Left lung (tissue), 10 donors: ENCODE results near the gene RAB11B. TPM values are rescaled to one million over a fixed set of nuclear protein-coding genes. Genes with fewer than 3 reads are reported as not detected.
"Not testable (repeated sequence)": the region's sequence is repeated elsewhere in the genome, so short reads cannot be mapped to it uniquely, and the experiment has no call there.

Experiments used
- ATAC-seq: fragments of 200-7000 bp; cut with Tn5 transposase; one replicate; pipeline ENCODE4 v1.9.1; 2020; ENCODE audit warnings: moderate library complexity
- DNase-seq, 4 donors: peaks; one replicate each; pipeline ENCODE4 v3.0.0-alpha.2; 2013 to 2020
- H3K27ac ChIP-seq, 2 donors: fragments of 200-600 bp; sonication (generic) in 1 of 2; one replicate each; pipeline versions ENCODE4 v1.5.0 to v1.8.0; 2020 to 2021
- H3K27me3 ChIP-seq, 2 donors: fragments of 200-600 bp; sonication (generic) in 1 of 2; one replicate each; pipeline versions ENCODE4 v1.5.0 to v1.8.0; 2020 to 2021
- H3K36me3 ChIP-seq, 2 donors: fragments of 200-600 bp; sonication (generic) in 1 of 2; one replicate each; pipeline versions ENCODE4 v1.5.0 to v1.8.0; 2020 to 2021
- H3K4me1 ChIP-seq, 2 donors: fragments of 200-600 bp; one replicate each; pipeline ENCODE4 v1.8.0; 2021
- H3K4me3 ChIP-seq, 2 donors: fragments of 200-600 bp; sonication (generic) in 1 of 2; one replicate each; pipeline versions ENCODE4 v1.5.0 to v1.8.0; 2020 to 2021; ENCODE audit warnings: mild to moderate bottlenecking in 1 of 2
- H3K9me3 ChIP-seq, 2 donors: fragments of 200-600 bp; sonication (generic) in 1 of 2; one replicate each; pipeline versions ENCODE4 v1.5.0 to v1.8.0; 2020 to 2021
- CTCF ChIP-seq, 2 donors: fragments of 200-600 bp; sonication (generic) in 1 of 2; IDR thresholded peaks; one replicate each; pipeline versions ENCODE4 v1.5.0 to v1.8.0; 2021; ENCODE audit warnings: antibody characterized with exemption in 2 of 2
- intact Hi-C, 2 donors: fragments of 100-400 bp; cut with DNase I; formaldehyde crosslinking; loops; one replicate each; pipeline versions ENCODE4 v1.11.2 to v1.14.2; 2022
- polyA plus RNA-seq, 6 donors: library from polyadenylated mRNA; unstranded; fragments of 120-200 nt; gene quantifications; one replicate each; pipeline ENCODE4 v1.2.1, GENCODE V29; 2013; ENCODE audit not compliant: insufficient read length in 6 of 6
- total RNA-seq, 2 donors: library from RNA; stranded (reverse); fragmentation: NEBNext Ultra II Directional; extraction: Animal tissue kit (Norgen Biotek cat#: 25700); gene quantifications; one replicate each; pipeline ENCODE4 v1.2.1, GENCODE V29; 2021
- donor health status: DM: no; HTN: yes; CAD: no.
- donor health status: DM: no; HTN: no; CAD: no.

The RAB11B gene
- total and polyA plus RNA-seq, 8 donors: 91.6 to 137 (median 129) TPM

GRCh38 chr19:8343483-8343844, 46.7 kb upstream of the RAB11B start:
- Histone ChIP-seq H3K4me3 (peak overlapping the region in 1 of 2 donors; percentile 57), H3K9me3 (no peaks in the 10 kb centered on the region), H3K27me3 (peaks cover 0 to 55% of the 10 kb centered on the region in 2 donors), H3K4me1 (peaks cover 0 to 28% of the 10 kb centered on the region in 2 donors), H3K36me3 (no peaks in the 10 kb centered on the region), H3K27ac (peak overlapping the region in 1 of 2 donors; percentile 94)
- peak in 1 of 2 donors; percentile 1 for TF ChIP-seq CTCF (IDR thresholded peaks at IDR 0.05)
- no peak for DNase-seq
- intact Hi-C loops: no loop called here
- no peak for ATAC-seq

GRCh38 chr19:8349629-8350372, 40.4 kb upstream of the RAB11B start:
- DNase-seq, H3K4me3 ChIP-seq, H3K36me3 ChIP-seq, H3K27ac ChIP-seq, ATAC-seq, H3K9me3 ChIP-seq: not testable (repeated sequence)
- intact Hi-C loops: loop anchor here in 1 of 2 donors (5.0 kb wide), 1 partner anchor 52 kb away; no protein-coding TSS in a partner anchor
- peaks cover 0 to 17% of the 10 kb centered on the region in 2 donors for H3K27me3 ChIP-seq
- H3K4me1 ChIP-seq: peaks cover 0 to 32% of the 10 kb centered on the region in 2 donors

- ATAC-seq (peak; percentile 23), DNase-seq (no peak)
- no peak overlapping the region for H3K4me3 ChIP-seq
- peaks cover 0 to 10% of the 10 kb centered on the region in 2 donors for H3K27me3 ChIP-seq
- H3K36me3 ChIP-seq: no peaks in the 10 kb centered on the region
- H3K9me3 ChIP-seq: no peaks in the 10 kb centered on the region
- no peak overlapping the region for H3K27ac ChIP-seq
- TF ChIP-seq CTCF (IDR thresholded peaks at IDR 0.05): no peak
- intact Hi-C loops: loop anchor here in 1 of 2 donors (5.0 kb wide), 1 partner anchor 50 kb away; no protein-coding TSS in a partner anchor
- peaks cover 6 to 52% of the 10 kb centered on the region in 2 donors for H3K4me1 ChIP-seq
Observed at GRCh38 chr19:8352134-8352827, 37.9 kb upstream of the RAB11B start.

GRCh38 chr19:8352845-8353244, 37.3 kb upstream of the RAB11B start:
- intact Hi-C loops: loop anchor here in 1 of 2 donors (5.0 kb wide), 1 partner anchor 49 kb away; no protein-coding TSS in a partner anchor
- peaks cover 6 to 52% of the 10 kb centered on the region in 2 donors for H3K4me1 ChIP-seq
- not testable (repeated sequence) for H3K36me3 ChIP-seq, H3K4me3 ChIP-seq, H3K27ac ChIP-seq, DNase-seq, ATAC-seq, H3K9me3 ChIP-seq
- peaks cover 0 to 10% of the 10 kb centered on the region in 2 donors for H3K27me3 ChIP-seq

GRCh38 chr19:8355631-8356402, 34.3 kb upstream of the RAB11B start:
- Histone ChIP-seq H3K9me3 (no peaks in the 10 kb centered on the region), H3K36me3 (no peaks in the 10 kb centered on the region), H3K27me3 (peaks cover 0 to 10% of the 10 kb centered on the region in 2 donors), H3K4me1 (peaks cover 6 to 52% of the 10 kb centered on the region in 2 donors), H3K4me3 (no peak overlapping the region), H3K27ac (peak overlapping the region in 1 of 2 donors; percentile 26)
- ATAC-seq (peak; percentile 82), DNase-seq (peak in 1 of 4 donors; percentile 70)
- intact Hi-C loops: loop anchor here in 1 of 2 donors (5.0 kb wide), 1 partner anchor 146 kb away; the partner anchor contains the start of gene PRAM1
- no peak for TF ChIP-seq CTCF (IDR thresholded peaks at IDR 0.05)
